Skeletal muscle cell (primary cell): ENCODE data around the gene KCNJ2.

Experiments
- DNase-seq: peaks from one replicate; pipeline ENCODE4 v3.0.0-alpha.2; 2010; ENCODE audit warnings: low read depth
- H3K4me3 ChIP-seq: 2 replicates; pipeline ENCODE4 v1.5.1; 2011; ENCODE audit warnings: low read depth, mild to moderate bottlenecking, control low read depth, low read length, moderate library complexity

KCNJ2 gene

DNA sequence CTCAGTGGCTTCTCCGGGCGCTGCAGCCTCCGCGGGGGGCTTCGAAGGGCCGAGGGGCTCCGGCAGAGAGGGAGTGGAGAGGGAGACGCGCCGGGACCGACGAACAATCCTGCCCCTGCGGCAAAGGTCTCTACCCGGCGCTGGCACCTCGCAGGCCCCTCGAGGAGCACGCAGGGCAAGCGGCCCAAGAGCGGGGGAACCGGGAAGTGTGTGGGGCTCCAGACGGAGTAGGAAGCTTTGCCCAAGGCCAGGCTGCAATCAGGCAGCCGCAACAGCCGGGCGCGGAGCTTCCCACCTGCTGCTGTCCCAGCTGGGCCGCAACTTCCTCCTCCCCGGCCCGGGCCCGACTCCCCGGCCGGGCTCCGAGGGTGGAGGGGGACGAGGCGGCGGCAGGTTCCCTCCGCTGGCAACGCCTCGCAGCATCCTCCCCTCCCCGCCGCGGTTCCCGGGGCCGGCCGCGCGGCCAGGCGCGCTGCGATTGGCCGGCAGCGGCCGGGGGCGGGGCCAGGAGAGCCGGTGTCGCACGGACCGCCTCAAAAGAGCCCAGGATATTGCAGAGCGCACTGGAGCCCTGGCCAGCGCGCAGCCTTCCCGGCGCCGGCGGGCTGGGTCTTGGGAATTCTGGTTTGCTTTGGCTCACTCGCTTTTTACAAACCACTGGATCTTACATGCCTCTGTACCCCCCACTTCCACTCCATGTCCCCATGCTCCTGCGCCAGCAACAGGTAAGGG lies at the start of gene KCNJ2:
Gene KCNJ2, plus strand, starts transcription at position 556 of the 732 bp plus-strand sequence. CDS start 5,508 bp downstream, outside the sequence.
- DNase-seq: no peak

DNA sequence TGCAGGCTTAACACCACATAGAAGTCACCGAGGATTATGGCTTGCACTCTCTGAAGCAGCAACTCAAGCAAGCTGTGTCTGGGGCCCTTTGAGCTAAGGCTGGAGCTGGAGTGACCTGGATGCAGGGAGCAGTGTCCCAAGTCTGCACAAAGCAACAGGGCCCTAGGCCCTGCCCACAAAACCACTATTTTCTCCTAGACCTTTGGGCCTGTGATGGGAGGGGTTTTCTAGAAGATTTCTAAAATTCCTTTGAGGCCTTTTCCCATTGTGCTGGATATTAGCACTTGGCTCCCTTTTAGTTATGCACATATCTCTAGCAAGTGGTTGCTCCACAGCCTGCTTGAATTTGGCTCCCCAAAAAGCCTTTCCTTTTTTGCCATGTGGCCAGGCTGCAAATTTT lies 49.8 kb upstream of the KCNJ2 start:
- no peak for DNase-seq
- H3K4me3 ChIP-seq: no peak overlapping the region

More for the DNA sequence above, at the start of gene KCNJ2:
- H3K4me3 ChIP-seq: peak within 1 kb of the TSS; percentile 63

GRCh38 chr17:70119983-70120382 lies 49.3 kb upstream of the KCNJ2 start:
- H3K4me3 ChIP-seq: no peak overlapping the region
- DNase-seq: no peak

- no peak for DNase-seq
- no peak overlapping the region for H3K4me3 ChIP-seq
These were observed 48.9 kb upstream of the KCNJ2 start for GRCh38 chr17:70120425-70120824.

DNA sequence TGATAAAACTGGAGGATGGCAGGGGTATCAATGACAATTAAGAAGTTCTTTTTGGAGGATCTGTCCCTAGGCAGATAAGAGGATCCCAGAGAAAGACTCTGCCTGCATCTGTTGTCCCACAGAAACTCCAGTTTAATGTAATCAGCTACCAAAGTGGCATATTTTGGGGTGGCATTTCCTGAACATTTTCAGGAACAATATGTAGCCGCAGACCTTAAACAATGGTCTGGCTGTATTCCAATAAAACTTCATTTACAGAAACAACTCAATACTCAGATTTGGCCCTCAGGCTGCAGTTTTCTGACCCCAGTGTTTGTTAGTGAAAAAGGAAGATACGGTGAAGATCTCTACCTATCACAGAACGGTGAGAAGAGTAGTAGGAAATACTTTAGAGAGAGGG lies 48.2 kb upstream of the KCNJ2 start:
- DNase-seq: no peak
- no peak overlapping the region for H3K4me3 ChIP-seq

- H3K4me3 ChIP-seq: no peak overlapping the region
- no peak for DNase-seq
These were observed 46.1 kb upstream of the KCNJ2 start for GRCh38 chr17:70123193-70123592.

GRCh38 chr17:70124723-70125122 lies 44.6 kb upstream of the KCNJ2 start:
- DNase-seq: no peak
- no peak overlapping the region for H3K4me3 ChIP-seq

GRCh38 chr17:70127221-70127873 lies 42.0 kb upstream of the KCNJ2 start:
- H3K4me3 ChIP-seq: no peak overlapping the region
- no peak for DNase-seq

GRCh38 chr17:70128727-70129238 lies 40.5 kb upstream of the KCNJ2 start:
- DNase-seq: no peak
- no peak overlapping the region for H3K4me3 ChIP-seq

GRCh38 chr17:70130289-70130688 lies 39.0 kb upstream of the KCNJ2 start:
- H3K4me3 ChIP-seq: no peak overlapping the region
- no peak for DNase-seq

GRCh38 chr17:70132505-70132904 lies 36.8 kb upstream of the KCNJ2 start:
- H3K4me3 ChIP-seq: no peak overlapping the region
- DNase-seq: no peak

- H3K4me3 ChIP-seq: no peak overlapping the region
- DNase-seq: no peak
These were observed 35.3 kb upstream of the KCNJ2 start for GRCh38 chr17:70134042-70134441.

DNA sequence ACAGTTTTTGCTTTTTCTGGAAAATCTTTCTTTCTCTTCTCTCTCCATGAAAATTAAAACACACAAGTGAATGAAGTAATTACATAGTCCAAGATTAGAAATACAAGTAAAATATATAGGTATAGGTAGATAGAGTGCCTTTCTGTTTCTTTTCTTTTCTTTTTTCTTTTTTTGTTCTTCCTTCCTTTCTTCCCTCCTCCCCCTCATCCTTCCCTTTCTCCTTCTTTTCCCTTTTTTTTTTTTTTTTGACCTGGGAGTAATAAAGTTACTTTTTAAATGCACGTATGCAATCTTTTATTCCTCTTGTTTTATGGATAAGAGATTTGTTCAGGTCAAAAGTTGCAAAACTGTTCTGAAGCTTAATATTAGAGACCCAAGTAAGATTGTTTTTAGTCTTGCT lies 34.6 kb upstream of the KCNJ2 start:
- no peak for DNase-seq
- no peak overlapping the region for H3K4me3 ChIP-seq

DNA sequence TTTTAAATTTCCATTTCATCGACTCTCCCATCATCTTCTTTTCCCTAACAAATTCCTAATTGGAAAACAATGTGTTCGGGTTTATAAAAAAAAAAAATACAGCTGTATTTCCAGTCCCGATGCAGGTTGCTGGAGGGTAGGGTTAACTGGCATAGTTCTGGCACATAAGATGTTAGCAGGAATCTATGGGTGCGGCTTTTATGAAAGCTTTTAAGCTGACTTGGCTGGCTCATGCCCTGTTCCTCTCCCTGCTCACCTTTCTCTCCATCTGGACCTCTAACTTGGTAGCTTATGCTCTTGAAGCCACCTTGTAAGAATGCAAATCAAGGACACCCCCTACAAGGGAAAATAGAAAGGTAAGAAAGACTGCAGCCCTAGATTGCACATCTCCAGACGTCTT lies 33.2 kb upstream of the KCNJ2 start:
- no peak for DNase-seq

DNA sequence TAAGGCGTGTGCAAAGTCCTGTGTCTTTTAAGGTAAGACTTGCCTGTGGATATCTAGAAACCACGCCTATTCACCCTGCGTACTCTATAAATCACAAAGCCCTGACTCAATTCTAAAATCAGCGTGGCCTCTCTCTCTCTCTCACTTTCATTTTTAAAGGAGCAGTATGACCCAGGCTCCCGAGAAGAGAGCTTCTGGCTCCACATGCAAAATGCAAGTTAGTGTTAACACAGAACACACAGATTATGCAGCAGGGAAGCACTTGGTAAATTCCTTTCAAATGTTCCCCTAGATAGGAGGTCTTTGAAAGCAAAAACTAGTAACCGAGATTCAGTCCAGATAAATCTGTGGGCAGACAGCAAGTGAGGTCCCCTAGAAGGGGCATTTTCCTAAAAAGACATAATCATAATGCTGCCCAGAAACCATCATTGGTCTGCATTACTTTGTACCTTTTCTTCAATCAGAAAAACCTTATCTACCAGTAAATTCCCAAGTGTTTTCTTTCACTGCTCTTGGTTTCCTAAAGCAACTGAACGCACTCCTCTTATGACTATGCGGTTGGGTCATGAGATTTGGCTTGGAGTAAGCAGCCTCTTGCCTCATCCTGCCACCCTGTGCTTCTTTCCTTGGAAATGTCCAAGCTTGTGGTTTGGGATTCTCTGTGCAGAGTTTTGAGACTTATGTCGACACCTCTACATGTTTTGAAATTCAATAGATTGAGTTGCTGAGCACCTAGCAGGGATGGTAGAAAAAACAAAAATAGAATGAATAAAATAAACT lies 31.7 kb upstream of the KCNJ2 start:
- H3K4me3 ChIP-seq: peak overlapping the region; percentile 34
- peak; percentile 93 for DNase-seq

More for the DNA sequence above, 33.2 kb upstream of the KCNJ2 start:
- no peak overlapping the region for H3K4me3 ChIP-seq

GRCh38 chr17:70138291-70138865 lies 31.0 kb upstream of the KCNJ2 start:
- no peak for DNase-seq
- no peak overlapping the region for H3K4me3 ChIP-seq

- H3K4me3 ChIP-seq: no peak overlapping the region
- no peak for DNase-seq
These were observed 29.8 kb upstream of the KCNJ2 start for GRCh38 chr17:70139449-70139993.

DNA sequence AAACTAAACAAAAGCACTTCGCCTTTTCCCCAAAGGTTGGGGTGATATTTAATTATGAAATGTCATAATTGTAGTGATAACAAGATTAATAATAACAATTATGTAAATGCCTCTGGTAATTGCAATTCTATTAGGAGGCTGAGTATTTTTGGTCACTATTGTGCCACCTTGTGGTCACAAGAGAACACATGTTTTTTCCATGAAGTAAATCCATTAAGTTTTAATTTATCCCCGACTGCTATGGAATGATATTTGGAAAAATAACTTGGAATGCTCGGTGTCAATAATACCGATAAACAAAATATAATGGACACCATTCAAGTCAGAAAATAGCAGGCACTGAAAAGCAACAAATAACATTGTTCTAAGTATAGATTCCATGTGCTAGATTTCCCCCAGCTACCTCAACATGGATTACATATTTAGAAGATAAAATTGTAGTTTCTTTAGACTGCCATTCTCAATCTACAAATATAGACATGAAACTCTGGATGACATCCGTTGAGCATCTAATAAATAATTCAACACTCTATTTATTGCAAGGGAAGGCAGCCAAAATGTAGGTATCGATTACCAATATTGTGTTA lies 25.0 kb upstream of the KCNJ2 start:
- H3K4me3 ChIP-seq: no peak overlapping the region
- DNase-seq: no peak

- no peak for DNase-seq
- no peak overlapping the region for H3K4me3 ChIP-seq
These were observed 16.1 kb upstream of the KCNJ2 start for GRCh38 chr17:70153210-70153609.
